ENCODE results near the gene FBXO9. TPM values are rescaled to one million over a fixed set of nuclear protein-coding genes. Genes with fewer than 3 reads are reported as not detected.

Gene FBXO9
- total and polyA plus RNA-seq, 2 of the 8 experiments (the other 6 are each of a cell fraction or from before 2014, with no cell fraction given) = 41.3 to 50.9 TPM

- TF ChIP-seq CHD7 (IDR thresholded peaks at IDR 0.05; ENCODE audit: insufficient replicate concordance, low read length) (no peak), ZNF274 (IDR thresholded peaks at IDR 0.05; ENCODE audit: borderline replicate concordance, extremely low read depth, low read length) (no peak), SUZ12 (IDR thresholded peaks at IDR 0.05; ENCODE audit: low read length) (no peak), HDAC2 (IDR thresholded peaks at IDR 0.05; ENCODE audit: borderline replicate concordance in 1 of 2, low read depth in 2 of 2, low read length in 2 of 2) (no peak), CTBP2 (IDR thresholded peaks at IDR 0.05; ENCODE audit: borderline replicate concordance, insufficient read depth, insufficient read length, low read length) (no peak), TCF12 (IDR thresholded peaks at IDR 0.05; ENCODE audit: low read depth, low read length) (no peak), KDM1A (IDR thresholded peaks at IDR 0.05; ENCODE audit: borderline replicate concordance, low read length) (no peak), PHF8 (conservative IDR thresholded peaks at IDR 0.05; ENCODE audit: low read depth, low read length) (no peak), SIRT6 (IDR thresholded peaks at IDR 0.05; ENCODE audit: low read length) (no peak), E2F6 (IDR thresholded peaks at IDR 0.05) (no peak)
These were observed 408 bp upstream of the FBXO9 start (continued) for GRCh38 chr6:53064726-53065265.
